ENCODE results near the gene CHD5.

CHD5 gene

DNA sequence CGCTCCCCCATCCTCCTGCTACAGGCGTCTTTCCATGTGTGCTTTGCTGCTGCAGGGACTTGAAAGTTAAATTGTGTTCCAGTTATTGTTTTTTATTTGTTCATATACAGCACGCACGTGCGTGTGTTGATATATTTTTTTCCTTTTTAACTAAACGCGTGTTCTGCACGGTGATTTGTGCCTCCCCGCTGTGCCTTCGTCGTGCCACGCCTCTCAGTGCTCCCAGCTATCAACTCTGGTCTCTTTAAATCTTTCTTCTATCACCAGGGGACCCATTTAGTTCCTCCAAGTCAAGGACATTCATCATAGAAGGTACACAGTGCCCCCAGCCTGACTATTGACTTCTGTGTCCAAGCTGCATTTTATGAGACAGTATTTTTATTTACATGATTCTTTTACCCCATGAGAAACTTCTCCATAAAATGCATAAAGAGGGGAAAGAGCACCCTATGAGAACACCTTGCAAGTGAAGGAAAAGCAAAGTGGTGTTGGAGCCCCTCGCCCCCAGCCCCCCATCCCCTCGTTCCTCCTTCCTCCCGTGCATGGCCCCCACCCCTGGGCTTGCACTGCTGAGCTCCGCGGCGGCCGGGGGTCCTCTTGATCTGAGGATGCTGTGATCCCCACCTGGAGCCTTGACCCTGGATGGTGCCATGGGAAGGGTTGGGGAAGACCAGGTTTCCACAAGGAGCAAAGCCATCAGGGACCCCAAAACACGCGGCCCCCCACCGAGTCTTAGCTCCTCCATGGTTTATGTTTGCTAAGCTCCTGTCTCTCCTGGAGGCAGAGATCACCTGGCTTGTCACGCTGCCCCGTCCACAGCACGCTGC lies 88.9 kb downstream of the CHD5 start:
- DNase-seq: no peak
- Histone ChIP-seq H2AFZ (ENCODE audit: low read depth, low read length) (no peak overlapping the region), H3K79me2 (ENCODE audit: insufficient read depth, low read length) (no peaks in the 10 kb centered on the region), H3K36me3 (ENCODE audit: insufficient read depth, low read length) (peaks cover 15% of the 10 kb centered on the region; the same call in 1 of the 2 replicates), H3K27ac (ENCODE audit: low read length) (no peak overlapping the region), H4K20me1 (ENCODE audit: insufficient read depth, low read length) (peaks cover 5% of the 10 kb centered on the region; the same call in 1 of the 2 replicates), H3K27me3 (ENCODE audit: insufficient read depth, low read length, poor library complexity) (no peaks in the 10 kb centered on the region), H3K4me3 (ENCODE audit: low read depth in 1 of 2, low read length in 2 of 2) (no peak overlapping the region), H3K9ac (ENCODE audit: low read depth, low read length) (no peak overlapping the region), H3K9me3 (ENCODE audit: insufficient read depth, low read length, severe bottlenecking) (no peaks in the 10 kb centered on the region), H3K4me1 (ENCODE audit: insufficient read depth, low read length) (no peaks in the 10 kb centered on the region), H3K4me2 (ENCODE audit: insufficient read depth, low read length) (no peak overlapping the region)
- no peak for TF ChIP-seq EZH2 (IDR thresholded peaks at IDR 0.05; ENCODE audit: borderline replicate concordance, low read depth, low read length, severe bottlenecking)
- TF ChIP-seq CTCF (IDR thresholded peaks at IDR 0.05; ENCODE audit: borderline replicate concordance, extremely low read depth, low read length, poor library complexity, severe bottlenecking): no peak
- ATAC-seq (ENCODE audit: insufficient read depth, low read depth): no peak

DNA sequence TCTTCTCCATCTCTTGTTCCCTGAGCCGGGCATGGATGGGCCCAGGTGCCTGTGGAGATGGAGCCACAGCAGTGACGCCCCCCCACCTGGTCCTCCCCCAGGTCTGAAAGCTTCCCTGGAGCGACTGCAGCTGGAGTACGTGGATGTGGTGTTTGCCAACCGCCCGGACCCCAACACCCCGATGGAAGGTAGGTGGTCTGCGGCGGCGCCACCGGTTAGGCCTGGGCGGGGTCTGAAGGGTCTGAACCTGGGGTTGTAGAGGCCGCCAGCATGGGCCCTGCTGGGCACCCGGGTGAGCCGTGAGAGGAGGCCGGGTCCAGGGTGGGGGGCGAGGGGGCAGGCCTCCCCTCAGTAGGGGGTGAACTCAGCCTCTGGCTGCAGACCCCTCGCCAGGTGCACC lies 89.8 kb downstream of the CHD5 start:
- ATAC-seq (ENCODE audit: insufficient read depth, low read depth): no peak
- TF ChIP-seq CTCF (IDR thresholded peaks at IDR 0.05; ENCODE audit: borderline replicate concordance, extremely low read depth, low read length, poor library complexity, severe bottlenecking): no peak
- TF ChIP-seq EZH2 (IDR thresholded peaks at IDR 0.05; ENCODE audit: borderline replicate concordance, low read depth, low read length, severe bottlenecking): no peak
- peaks cover 5% of the 10 kb centered on the region; the same call in 1 of the 2 replicates for H4K20me1 ChIP-seq (ENCODE audit: insufficient read depth, low read length)

DNA sequence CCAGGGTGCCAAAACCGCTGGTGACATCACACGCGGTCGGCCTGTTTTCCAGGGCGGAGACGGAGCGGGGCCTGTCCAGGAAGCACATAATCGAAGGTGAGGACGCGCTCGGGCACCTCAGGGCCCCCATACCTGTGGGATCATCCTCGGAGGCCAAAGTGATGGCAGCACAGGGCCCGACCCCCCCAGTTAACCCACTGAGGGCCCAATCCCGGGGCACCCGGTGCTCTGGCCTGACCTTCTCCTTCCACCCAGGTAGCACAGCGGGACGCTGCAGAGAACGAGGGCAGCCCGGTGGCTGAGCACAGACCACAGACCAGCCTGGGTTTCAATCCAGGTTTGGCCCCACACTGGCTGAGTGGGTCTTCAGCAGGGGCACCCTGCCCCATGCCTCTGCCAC lies 91.2 kb downstream of the CHD5 start:
- Histone ChIP-seq H3K9ac (ENCODE audit: low read depth, low read length) (no peak overlapping the region), H3K4me2 (ENCODE audit: insufficient read depth, low read length) (no peak overlapping the region), H3K36me3 (ENCODE audit: insufficient read depth, low read length) (peaks cover 8% of the 10 kb centered on the region; the same call in 1 of the 2 replicates), H3K4me3 (ENCODE audit: low read depth in 1 of 2, low read length in 2 of 2) (no peak overlapping the region), H3K27me3 (ENCODE audit: insufficient read depth, low read length, poor library complexity) (no peaks in the 10 kb centered on the region), H3K4me1 (ENCODE audit: insufficient read depth, low read length) (no peaks in the 10 kb centered on the region), H2AFZ (ENCODE audit: low read depth, low read length) (no peak overlapping the region), H3K79me2 (ENCODE audit: insufficient read depth, low read length) (no peaks in the 10 kb centered on the region), H3K27ac (ENCODE audit: low read length) (no peak overlapping the region), H4K20me1 (ENCODE audit: insufficient read depth, low read length) (peaks cover 3% of the 10 kb centered on the region; the same call in 1 of the 2 replicates), H3K9me3 (ENCODE audit: insufficient read depth, low read length, severe bottlenecking) (no peaks in the 10 kb centered on the region)
- DNase-seq (no peak), ATAC-seq (ENCODE audit: insufficient read depth, low read depth) (no peak)
- TF ChIP-seq EZH2 (IDR thresholded peaks at IDR 0.05; ENCODE audit: borderline replicate concordance, low read depth, low read length, severe bottlenecking) (no peak), CTCF (IDR thresholded peaks at IDR 0.05; ENCODE audit: borderline replicate concordance, extremely low read depth, low read length, poor library complexity, severe bottlenecking) (no peak)

More for the DNA sequence above, 89.8 kb downstream of the CHD5 start:
- H2AFZ ChIP-seq (ENCODE audit: low read depth, low read length): no peak overlapping the region
- H3K27me3 ChIP-seq (ENCODE audit: insufficient read depth, low read length, poor library complexity): no peaks in the 10 kb centered on the region
- no peak overlapping the region for H3K9ac ChIP-seq (ENCODE audit: low read depth, low read length)
- no peaks in the 10 kb centered on the region for H3K9me3 ChIP-seq (ENCODE audit: insufficient read depth, low read length, severe bottlenecking)
- H3K4me2 ChIP-seq (ENCODE audit: insufficient read depth, low read length): no peak overlapping the region
- H3K27ac ChIP-seq (ENCODE audit: low read length): no peak overlapping the region
- H3K79me2 ChIP-seq (ENCODE audit: insufficient read depth, low read length): no peaks in the 10 kb centered on the region
- H3K36me3 ChIP-seq (ENCODE audit: insufficient read depth, low read length): peaks cover 19% of the 10 kb centered on the region; the same call in 1 of the 2 replicates
- no peak overlapping the region for H3K4me3 ChIP-seq (ENCODE audit: low read depth in 1 of 2, low read length in 2 of 2)
- no peaks in the 10 kb centered on the region for H3K4me1 ChIP-seq (ENCODE audit: insufficient read depth, low read length)
- DNase-seq: no peak

Data from DND-41 (cell line).